ENCODE data around the gene DLST. TPM values are rescaled to one million over a fixed set of nuclear protein-coding genes. Genes with fewer than 3 reads are reported as not detected.

The DLST gene
- total RNA-seq, 1 experiment from 2014 or later = 68.8 TPM

- in situ Hi-C loops (cut with HindIII; ENCODE audit: low pct_unique_long_range_greater_than_20kb, low sequenced_read_pairs) (no loop called here), intact Hi-C loops (cut with micrococcal nuclease; ENCODE audit: unreplicated experiment) (no loop called here)
- ATAC-seq = no peak
- no TSS peak for BruUV-seq (replicated peaks)
- no peaks in the 10 kb centered on the region for H3K27me3 ChIP-seq (ENCODE audit: control insufficient read depth, insufficient read depth, low read length)
- peaks cover 5% of the 10 kb centered on the region for H3K4me1 ChIP-seq (ENCODE audit: control insufficient read depth, insufficient read depth, low read length)
- ChIA-PET CTCF (no interaction called here), POLR2A (no interaction called here)
- H3K4me3 ChIP-seq (ENCODE audit: low read depth in 2 of 2, low read length in 2 of 2) = no peak overlapping the region
- H3K36me3 ChIP-seq (ENCODE audit: control insufficient read depth, insufficient read depth, low read length) = peaks cover 29% of the 10 kb centered on the region
- no peak for DNase-seq (ENCODE audit: low read depth, low spot score)
- no peak overlapping the region for H3K27ac ChIP-seq (ENCODE audit: low read length)
- TF ChIP-seq POLR2AphosphoS5 (IDR thresholded peaks at IDR 0.05; ENCODE audit: low read depth, low read length) = no peak
- TF ChIP-seq SIN3A (IDR thresholded peaks at IDR 0.05; ENCODE audit: borderline replicate concordance, insufficient read depth, low read depth, low read length) = no peak
- TF ChIP-seq REST (IDR thresholded peaks at IDR 0.05; ENCODE audit: insufficient read depth in 1 of 2, low read depth in 2 of 2, low read length in 1 of 2) = no peak
- no peak for TF ChIP-seq CTCF (IDR thresholded peaks at IDR 0.05)
- TF ChIP-seq TCF7L2 (IDR thresholded peaks at IDR 0.05; ENCODE audit: low read depth, low read length) = no peak
- H3K9me3 ChIP-seq (ENCODE audit: control insufficient read depth, insufficient read depth, low read depth, low read length) = no peaks in the 10 kb centered on the region
Observed at GRCh38 chr14:74891870-74892269, 10.2 kb downstream of the DLST start.

- Histone ChIP-seq H3K9me3 (ENCODE audit: control insufficient read depth, insufficient read depth, low read depth, low read length) (no peaks in the 10 kb centered on the region), H3K4me3 (ENCODE audit: low read depth in 2 of 2, low read length in 2 of 2) (no peak overlapping the region), H3K4me1 (ENCODE audit: control insufficient read depth, insufficient read depth, low read length) (peaks cover 2% of the 10 kb centered on the region; the same call in 1 of the 2 replicates), H3K27me3 (ENCODE audit: control insufficient read depth, insufficient read depth, low read length) (no peaks in the 10 kb centered on the region), H3K36me3 (ENCODE audit: control insufficient read depth, insufficient read depth, low read length) (peaks cover 35% of the 10 kb centered on the region), H3K27ac (ENCODE audit: low read length) (no peak overlapping the region)
- TF ChIP-seq CTCF (IDR thresholded peaks at IDR 0.05) (no peak), REST (IDR thresholded peaks at IDR 0.05; ENCODE audit: insufficient read depth in 1 of 2, low read depth in 2 of 2, low read length in 1 of 2) (no peak), SIN3A (IDR thresholded peaks at IDR 0.05; ENCODE audit: borderline replicate concordance, insufficient read depth, low read depth, low read length) (no peak), POLR2AphosphoS5 (IDR thresholded peaks at IDR 0.05; ENCODE audit: low read depth, low read length) (no peak), TCF7L2 (IDR thresholded peaks at IDR 0.05; ENCODE audit: low read depth, low read length) (no peak)
- intact Hi-C loops (cut with micrococcal nuclease; ENCODE audit: unreplicated experiment) = no loop called here
- DNase-seq (ENCODE audit: low read depth, low spot score) = no peak
- in situ Hi-C loops (cut with HindIII; ENCODE audit: low pct_unique_long_range_greater_than_20kb, low sequenced_read_pairs) = no loop called here
- ChIA-PET CTCF (interaction anchor here (0.6 to 0.7 kb wide), 2 partner anchors 13 to 14 kb away, joined by 3 to 4 read pairs; no protein-coding TSS in a partner anchor), POLR2A (no interaction called here)
- ATAC-seq = no peak
- BruUV-seq (replicated peaks) = no TSS peak
Observed at GRCh38 chr14:74892745-74893144, 11.0 kb downstream of the DLST start.
